LNCaP clone FGC (cell line): ENCODE data around the gene ZNF837.
A peak's percentile ranks its signal among the peaks of the same experiment; 100 is the strongest.

ENCODE experiments used
- DNase-seq: peaks from one replicate; pipeline ENCODE4 v3.0.0-alpha.2; 2011; ENCODE audit warnings: low read depth
- H3K4me3 ChIP-seq: 2 replicates; pipeline ENCODE4 v1.5.1; 2011; ENCODE audit warnings: mild to moderate bottlenecking, low read depth, low read length, control low read depth
- TF ChIP-seq, protein P1 (sequence below): IDR thresholded peaks from 2 replicates; pipeline ENCODE4 v1.5.1; 2012; ENCODE audit warnings: mild to moderate bottlenecking; ENCODE audit not compliant: control insufficient read depth, insufficient read depth; ENCODE audit errors: extremely low read depth

Gene ZNF837

DNA sequence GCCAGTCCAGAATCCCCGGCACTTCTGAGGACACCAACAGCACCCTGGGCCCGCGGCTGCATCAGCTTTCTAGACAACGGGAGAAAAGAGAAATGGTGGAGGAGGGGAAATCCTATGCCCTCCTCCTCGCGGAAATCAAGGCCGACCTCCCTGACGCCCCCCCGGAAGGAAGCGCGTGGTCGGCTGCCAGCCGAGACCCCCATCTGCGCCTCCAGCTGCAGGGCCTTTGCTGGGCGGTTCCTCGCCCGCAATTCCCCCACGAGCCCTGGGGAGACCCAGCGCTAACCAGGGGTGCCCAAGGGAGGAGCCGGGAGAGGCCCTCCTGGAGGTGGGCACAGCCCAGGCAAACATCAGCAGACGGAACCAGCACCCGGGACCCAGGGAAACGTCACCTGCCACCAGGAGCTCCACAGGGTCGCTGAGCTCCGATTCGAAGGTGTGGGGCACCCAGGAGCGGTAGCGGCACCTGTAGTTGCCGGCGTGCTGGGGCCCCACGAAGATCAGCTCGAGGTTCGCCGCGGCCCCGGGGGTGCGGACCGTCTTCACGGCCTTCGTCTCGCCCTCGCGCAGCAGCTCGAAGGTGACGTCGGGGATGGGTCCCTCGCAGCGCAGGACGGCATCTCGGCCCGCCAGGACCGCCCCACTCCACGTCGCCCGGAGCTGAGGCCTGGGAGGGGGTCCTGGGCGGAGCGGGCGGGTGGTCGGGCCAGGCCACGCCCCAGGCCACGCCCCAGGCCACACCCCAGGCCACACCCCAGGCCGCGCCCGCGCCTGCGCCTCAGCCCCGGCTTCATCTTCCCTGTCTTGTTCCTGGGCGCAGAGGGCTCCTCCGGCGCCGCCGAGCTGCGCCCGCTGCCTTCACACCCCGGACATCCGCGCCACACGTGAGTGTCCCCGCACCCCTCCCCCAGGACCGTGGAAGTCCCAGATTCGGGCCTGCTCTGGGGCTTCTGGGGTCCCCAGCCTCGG is 33.6 kb downstream of the ZNF837 start:
- peak overlapping the region; percentile 72 for H3K4me3 ChIP-seq
- TF ChIP-seq, protein P1, sequence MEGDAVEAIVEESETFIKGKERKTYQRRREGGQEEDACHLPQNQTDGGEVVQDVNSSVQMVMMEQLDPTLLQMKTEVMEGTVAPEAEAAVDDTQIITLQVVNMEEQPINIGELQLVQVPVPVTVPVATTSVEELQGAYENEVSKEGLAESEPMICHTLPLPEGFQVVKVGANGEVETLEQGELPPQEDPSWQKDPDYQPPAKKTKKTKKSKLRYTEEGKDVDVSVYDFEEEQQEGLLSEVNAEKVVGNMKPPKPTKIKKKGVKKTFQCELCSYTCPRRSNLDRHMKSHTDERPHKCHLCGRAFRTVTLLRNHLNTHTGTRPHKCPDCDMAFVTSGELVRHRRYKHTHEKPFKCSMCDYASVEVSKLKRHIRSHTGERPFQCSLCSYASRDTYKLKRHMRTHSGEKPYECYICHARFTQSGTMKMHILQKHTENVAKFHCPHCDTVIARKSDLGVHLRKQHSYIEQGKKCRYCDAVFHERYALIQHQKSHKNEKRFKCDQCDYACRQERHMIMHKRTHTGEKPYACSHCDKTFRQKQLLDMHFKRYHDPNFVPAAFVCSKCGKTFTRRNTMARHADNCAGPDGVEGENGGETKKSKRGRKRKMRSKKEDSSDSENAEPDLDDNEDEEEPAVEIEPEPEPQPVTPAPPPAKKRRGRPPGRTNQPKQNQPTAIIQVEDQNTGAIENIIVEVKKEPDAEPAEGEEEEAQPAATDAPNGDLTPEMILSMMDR = no peak
- DNase-seq = peak; percentile 6

DNA sequence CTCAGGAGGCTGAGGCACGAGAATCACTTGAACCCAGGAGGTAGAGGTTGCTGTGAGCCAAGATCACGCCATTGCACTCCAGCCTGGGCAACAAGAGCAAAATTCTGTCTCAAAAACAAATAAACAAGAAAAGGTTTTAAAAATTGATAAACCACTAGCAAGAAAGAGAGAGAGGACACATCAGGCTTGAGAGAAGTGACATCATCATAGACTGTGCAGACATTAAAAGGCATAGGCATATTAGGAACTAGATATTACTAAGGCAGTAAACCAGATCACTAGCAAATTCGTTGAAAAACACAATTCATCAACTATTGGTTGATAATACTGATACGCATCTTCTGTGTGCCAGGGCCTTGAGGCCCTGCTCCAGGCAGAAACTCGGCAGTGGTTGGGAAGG is 35.3 kb downstream of the ZNF837 start:
- no peak for DNase-seq
- no peak overlapping the region for H3K4me3 ChIP-seq
- TF ChIP-seq, protein P1 = no peak

DNA sequence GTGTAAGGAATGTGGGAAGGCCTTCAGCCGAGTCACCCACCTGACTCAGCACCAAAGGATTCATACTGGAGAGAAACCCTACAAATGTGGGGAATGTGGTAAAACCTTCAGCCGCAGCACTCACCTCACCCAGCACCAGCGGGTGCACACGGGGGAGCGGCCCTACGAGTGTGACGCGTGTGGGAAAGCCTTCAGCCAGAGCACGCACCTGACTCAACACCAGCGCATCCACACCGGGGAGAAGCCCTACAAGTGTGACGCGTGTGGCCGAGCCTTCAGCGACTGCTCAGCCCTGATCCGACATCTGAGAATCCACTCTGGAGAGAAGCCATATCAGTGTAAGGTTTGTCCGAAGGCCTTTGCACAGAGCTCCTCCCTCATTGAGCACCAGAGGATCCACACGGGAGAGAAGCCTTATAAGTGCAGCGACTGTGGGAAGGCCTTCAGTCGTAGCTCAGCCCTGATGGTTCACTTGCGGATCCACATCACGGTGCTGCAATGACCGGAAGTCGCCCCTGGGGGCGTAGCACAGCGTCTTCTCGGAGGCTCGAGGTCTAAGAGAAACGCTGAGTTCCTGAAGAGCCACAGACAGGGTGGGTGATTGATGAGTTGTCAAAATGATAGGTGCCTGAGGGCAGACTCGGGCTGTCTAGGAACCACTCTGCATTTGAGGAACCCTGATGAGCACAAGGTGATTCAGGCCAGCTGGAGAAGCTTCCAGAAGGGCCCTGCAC is 41.8 kb downstream of the ZNF837 start:
- DNase-seq = no peak
- no peak overlapping the region for H3K4me3 ChIP-seq
- TF ChIP-seq, protein P1 = no peak

DNA sequence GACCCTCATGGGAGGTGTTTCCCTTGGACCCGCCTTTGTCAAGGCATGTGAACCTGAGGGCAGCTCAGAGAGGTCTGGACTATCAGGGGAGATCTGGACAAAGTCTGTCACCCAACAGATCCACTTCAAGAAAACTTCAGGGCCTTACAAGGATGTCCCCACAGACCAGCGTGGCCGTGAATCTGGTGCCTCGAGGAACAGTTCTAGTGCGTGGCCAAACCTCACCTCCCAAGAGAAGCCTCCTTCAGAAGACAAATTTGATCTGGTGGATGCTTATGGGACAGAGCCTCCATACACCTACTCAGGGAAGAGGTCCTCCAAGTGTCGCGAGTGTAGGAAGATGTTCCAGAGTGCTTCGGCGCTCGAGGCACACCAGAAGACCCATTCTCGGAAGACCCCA is 42.5 kb downstream of the ZNF837 start:
- no peak for DNase-seq
- TF ChIP-seq, protein P1 = no peak
- no peak overlapping the region for H3K4me3 ChIP-seq

DNA sequence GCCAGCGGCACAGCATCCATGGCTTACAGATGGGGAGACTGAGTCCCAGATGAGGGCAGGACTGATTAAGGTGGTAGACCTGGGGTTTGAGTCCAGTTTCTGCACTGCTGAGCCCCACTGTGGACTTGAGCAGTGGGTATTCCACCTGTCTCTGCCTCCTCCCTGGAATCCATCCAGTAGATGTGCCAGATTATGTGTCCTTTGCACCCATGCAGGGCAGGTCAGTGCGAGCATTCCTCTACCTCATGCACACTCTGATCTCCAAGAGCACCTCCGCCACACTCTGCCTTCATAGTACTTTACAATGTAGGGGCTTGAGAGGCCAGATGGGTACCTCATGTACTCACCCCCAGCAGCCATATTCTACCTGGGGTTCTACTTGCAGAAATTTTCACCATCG is 44.0 kb downstream of the ZNF837 start:
- H3K4me3 ChIP-seq = no peak overlapping the region
- no peak for DNase-seq
- TF ChIP-seq, protein P1 = no peak

DNA sequence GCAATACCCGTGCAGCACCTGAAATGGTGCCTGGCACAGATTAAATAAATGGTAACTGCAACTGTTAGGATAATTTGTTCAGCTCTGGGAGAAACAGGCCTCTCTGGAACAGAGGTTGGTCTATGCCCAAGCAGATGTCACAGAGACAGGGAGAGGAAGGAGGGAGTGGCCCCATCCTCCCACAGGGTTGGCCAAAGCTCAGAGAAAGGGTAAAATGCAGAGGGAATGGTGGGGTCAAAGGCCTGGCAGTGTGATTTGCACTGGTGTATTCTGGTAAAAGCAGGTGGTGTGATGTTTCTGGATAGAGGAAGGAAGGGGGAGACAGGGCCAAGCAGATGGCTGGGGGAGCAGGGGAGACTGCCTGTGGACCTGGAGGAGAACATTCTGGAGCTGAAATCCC is 44.6 kb downstream of the ZNF837 start:
- no peak overlapping the region for H3K4me3 ChIP-seq
- DNase-seq = no peak
- TF ChIP-seq, protein P1 = no peak
